Naive thymus-derived CD8-positive, alpha-beta T cell (primary cell): ENCODE measurements around the gene IL36RN. TPM values are rescaled to one million over a fixed set of nuclear protein-coding genes. Genes with fewer than 3 reads are reported as not detected.
A peak's percentile ranks its signal among the peaks of the same experiment; 100 is the strongest.

Experiments
- ATAC-seq, 2 donors: fragments of 150-1000 bp; cut with Tn5 transposase in 1 of 2; sonication (Bioruptor Pico), chemical (Tn5 transposase) in 1 of 2; 1 replicate in 1 of 2; 2 replicates in 1 of 2; pipeline ENCODE4 v1.10.0; 2021; ENCODE audit warnings: mild to moderate bottlenecking in 2 of 2, moderate library complexity in 2 of 2
- POLR2A ChIA-PET: fragments of 350-600 bp; sonication (Branson Sonifier 250); formaldehyde crosslinking; loops from one replicate; lab custom pipeline; 2021; ENCODE audit warnings: antibody characterized with exemption; lab: Charles Lee
- DNase-seq, 10 donors: peaks; one replicate each; pipeline versions ENCODE4 v3.0.0 to v3.0.0-alpha.2; 2020 to 2022
- H3K27ac Mint-ChIP-seq, 10 donors: one replicate each; pipeline ENCODE4 v1.8.0; 2020 to 2022; ENCODE audit warnings: mild to moderate bottlenecking in 10 of 10, mixed read lengths in 10 of 10, moderate library complexity in 4 of 10, inconsistent platforms in 1 of 10
- H3K27me3 Mint-ChIP-seq, 5 donors: one replicate each; pipeline ENCODE4 v1.8.0; 2021 to 2022; ENCODE audit warnings: mixed read lengths in 5 of 5
- H3K36me3 Mint-ChIP-seq, 3 donors: one replicate each; pipeline ENCODE4 v1.8.0; 2020 to 2022; ENCODE audit warnings: mixed read lengths in 3 of 3, mild to moderate bottlenecking in 2 of 3, inconsistent platforms in 1 of 3
- H3K4me1 Mint-ChIP-seq, 4 donors: one replicate each; pipeline ENCODE4 v1.8.0; 2021 to 2022; ENCODE audit warnings: mixed read lengths in 4 of 4
- H3K4me3 Mint-ChIP-seq, 10 donors: one replicate each; pipeline ENCODE4 v1.8.0; 2020 to 2022; ENCODE audit warnings: mild to moderate bottlenecking in 10 of 10, mixed read lengths in 10 of 10, moderate library complexity in 6 of 10, inconsistent platforms in 1 of 10
- H3K9me3 Mint-ChIP-seq, 9 donors: one replicate each; pipeline ENCODE4 v1.8.0; 2020 to 2022; ENCODE audit warnings: mixed read lengths in 9 of 9, mild to moderate bottlenecking in 3 of 9, inconsistent platforms in 1 of 9, moderate library complexity in 1 of 9
- polyA plus RNA-seq, 3 donors: library from polyadenylated mRNA; unstranded; fragments of 300-500 nt; fragmentation: Illumina TruSeq; gene quantifications; one replicate each; pipeline ENCODE4 v1.2.3, GENCODE V29; 2021
- total RNA-seq, 8 experiments: library from RNA in 2 of 8; stranded (reverse) in 2 of 8; gene quantifications; one replicate each; pipeline ENCODE4 v1.2.3 and lab custom pipeline; 2021 to 2026

The IL36RN gene
- total and polyA plus RNA-seq, 5 experiments from 2014 or later = not detected

GRCh38 chr2:113050921-113051895 is 7.8 kb upstream of the IL36RN start:
- POLR2A ChIA-PET = no interaction called here
- peaks cover 3 to 31% (median 19%) of the 10 kb centered on the region in 9 donors for H3K9me3 Mint-ChIP-seq
- H3K4me3 Mint-ChIP-seq = no peak overlapping the region
- H3K36me3 Mint-ChIP-seq = peaks cover 0 to 25% (median 19%) of the 10 kb centered on the region in 3 donors
- H3K27me3 Mint-ChIP-seq = peaks cover 0 to 9% (median 0%) of the 10 kb centered on the region in 5 donors
- DNase-seq (no peak), ATAC-seq (no peak)
- peaks cover 0 to 4% (median under 1%) of the 10 kb centered on the region in 4 donors for H3K4me1 Mint-ChIP-seq
- H3K27ac Mint-ChIP-seq = peak overlapping the region in 1 of 10 donors; percentile 85

GRCh38 chr2:113052396-113052917 is 6.5 kb upstream of the IL36RN start, which contains the start of gene IL36B:
Gene IL36B, minus strand, starts transcription at chr2:113052867.
- peaks cover 3 to 34% (median 22%) of the 10 kb centered on the region in 9 donors for H3K9me3 Mint-ChIP-seq

GRCh38 chr2:113053666-113054065 is 5.3 kb upstream of the IL36RN start:
- Mint-ChIP-seq H3K4me1 (peaks cover 0 to 4% (median under 1%) of the 10 kb centered on the region in 4 donors), H3K36me3 (peaks cover 0 to 25% (median 19%) of the 10 kb centered on the region in 3 donors), H3K27ac (no peak overlapping the region), H3K4me3 (no peak overlapping the region), H3K27me3 (peaks cover 0 to 4% (median 0%) of the 10 kb centered on the region in 5 donors), H3K9me3 (peaks cover 3 to 34% (median 22%) of the 10 kb centered on the region in 9 donors)
- no peak for ATAC-seq
- POLR2A ChIA-PET = no interaction called here
- no peak for DNase-seq

More at GRCh38 chr2:113052396-113052917, 6.5 kb upstream of the IL36RN start, which contains the start of gene IL36B:
- peaks cover 0 to 4% (median 0%) of the 10 kb centered on the region in 5 donors for H3K27me3 Mint-ChIP-seq
- H3K36me3 Mint-ChIP-seq = peaks cover 0 to 25% (median 19%) of the 10 kb centered on the region in 3 donors
- no peak within 1 kb of the TSS for H3K4me3 Mint-ChIP-seq
- ATAC-seq (no peak), DNase-seq (no peak)
- H3K27ac Mint-ChIP-seq = peak within 1 kb of the TSS in 1 of 10 donors; percentile 38
- peaks cover 0 to 4% (median under 1%) of the 10 kb centered on the region in 4 donors for H3K4me1 Mint-ChIP-seq
- POLR2A ChIA-PET = no interaction called here

- H3K9me3 Mint-ChIP-seq = peaks cover 3 to 34% (median 22%) of the 10 kb centered on the region in 9 donors
- H3K27ac Mint-ChIP-seq = no peak overlapping the region
- ATAC-seq = no peak
- H3K4me3 Mint-ChIP-seq = no peak overlapping the region
- DNase-seq = no peak
- peaks cover 0 to 4% (median under 1%) of the 10 kb centered on the region in 4 donors for H3K4me1 Mint-ChIP-seq
- POLR2A ChIA-PET = interaction anchor here (0.6 kb wide), 1 partner anchor 95 kb away, joined by 3 read pairs; no protein-coding TSS in a partner anchor
- peaks cover 0 to 25% (median 19%) of the 10 kb centered on the region in 3 donors for H3K36me3 Mint-ChIP-seq
- H3K27me3 Mint-ChIP-seq = peaks cover 0 to 4% (median 0%) of the 10 kb centered on the region in 5 donors
Measured at GRCh38 chr2:113054066-113054465, 4.9 kb upstream of the IL36RN start.

- Mint-ChIP-seq H3K4me1 (peaks cover 0 to 6% (median under 1%) of the 10 kb centered on the region in 4 donors), H3K4me3 (no peak overlapping the region), H3K9me3 (peaks cover 3 to 34% (median 21%) of the 10 kb centered on the region in 9 donors), H3K36me3 (peaks cover 0 to 25% (median 19%) of the 10 kb centered on the region in 3 donors), H3K27ac (no peak overlapping the region), H3K27me3 (peaks cover 0 to 6% (median 2%) of the 10 kb centered on the region in 5 donors)
- DNase-seq (no peak), ATAC-seq (no peak)
- POLR2A ChIA-PET = no interaction called here
Measured at GRCh38 chr2:113056521-113056920, 2.5 kb upstream of the IL36RN start.

- POLR2A ChIA-PET = no interaction called here
- H3K36me3 Mint-ChIP-seq = peaks cover 0 to 25% (median 19%) of the 10 kb centered on the region in 3 donors
- DNase-seq = no peak
- no peak overlapping the region for H3K27ac Mint-ChIP-seq
- no peak overlapping the region for H3K4me3 Mint-ChIP-seq
- peaks cover 0 to 7% (median under 1%) of the 10 kb centered on the region in 4 donors for H3K4me1 Mint-ChIP-seq
- H3K27me3 Mint-ChIP-seq = peaks cover 0 to 7% (median 3%) of the 10 kb centered on the region in 5 donors
- H3K9me3 Mint-ChIP-seq = peaks cover 3 to 33% (median 21%) of the 10 kb centered on the region in 9 donors
- ATAC-seq = no peak
Measured at GRCh38 chr2:113057117-113057516, 1.9 kb upstream of the IL36RN start.

GRCh38 chr2:113058411-113058994 is 495 bp upstream of the IL36RN start:
- H3K4me1 Mint-ChIP-seq = peaks cover 0 to 7% (median under 1%) of the 10 kb centered on the region in 4 donors
- peaks cover 0 to 7% (median 3%) of the 10 kb centered on the region in 5 donors for H3K27me3 Mint-ChIP-seq
- H3K27ac Mint-ChIP-seq = peak overlapping the region in 2 of 10 donors; percentile 8 to 21
- POLR2A ChIA-PET = no interaction called here
- DNase-seq (no peak), ATAC-seq (no peak)
- peaks cover 0 to 21% (median 19%) of the 10 kb centered on the region in 3 donors for H3K36me3 Mint-ChIP-seq
- peaks cover 3 to 29% (median 21%) of the 10 kb centered on the region in 9 donors for H3K9me3 Mint-ChIP-seq
- no peak overlapping the region for H3K4me3 Mint-ChIP-seq

GRCh38 chr2:113060396-113060795 is 1.4 kb downstream of the IL36RN start:
- POLR2A ChIA-PET = no interaction called here
- Mint-ChIP-seq H3K27ac (peak overlapping the region in 1 of 10 donors; percentile 60), H3K4me1 (peaks cover 0 to 4% (median under 1%) of the 10 kb centered on the region in 4 donors), H3K9me3 (peaks cover 0 to 10% (median 6%) of the 10 kb centered on the region in 9 donors), H3K36me3 (peaks cover 0 to 6% (median 4%) of the 10 kb centered on the region in 3 donors), H3K27me3 (peaks cover 0 to 5% (median 3%) of the 10 kb centered on the region in 5 donors), H3K4me3 (no peak overlapping the region)
- ATAC-seq (no peak), DNase-seq (no peak)

GRCh38 chr2:113060796-113061195 is 1.8 kb downstream of the IL36RN start:
- no peak for DNase-seq
- H3K4me1 Mint-ChIP-seq = peaks cover 0 to 4% (median 0%) of the 10 kb centered on the region in 4 donors
- POLR2A ChIA-PET = no interaction called here
- peaks cover 0 to 5% (median 0%) of the 10 kb centered on the region in 3 donors for H3K36me3 Mint-ChIP-seq
- H3K9me3 Mint-ChIP-seq = peaks cover 0 to 6% (median 5%) of the 10 kb centered on the region in 9 donors
- H3K27me3 Mint-ChIP-seq = peaks cover 0 to 5% (median 3%) of the 10 kb centered on the region in 5 donors
- ATAC-seq = no peak
- no peak overlapping the region for H3K4me3 Mint-ChIP-seq
- H3K27ac Mint-ChIP-seq = peak overlapping the region in 1 of 10 donors; percentile 60

- ATAC-seq (no peak), DNase-seq (no peak)
- Mint-ChIP-seq H3K36me3 (peaks cover 0 to 2% (median 0%) of the 10 kb centered on the region in 3 donors), H3K4me1 (peaks cover 0 to 4% (median 0%) of the 10 kb centered on the region in 4 donors), H3K4me3 (no peak overlapping the region), H3K9me3 (peaks cover 0 to 3% (median 1%) of the 10 kb centered on the region in 9 donors), H3K27ac (no peak overlapping the region), H3K27me3 (peaks cover 0 to 5% (median 3%) of the 10 kb centered on the region in 5 donors)
- POLR2A ChIA-PET = no interaction called here
Measured at GRCh38 chr2:113061241-113061640, 2.2 kb downstream of the IL36RN start.

- no peak for ATAC-seq
Measured at GRCh38 chr2:113061896-113062770, 3.1 kb downstream of the IL36RN start.

More at GRCh38 chr2:113061896-113062770, 3.1 kb downstream of the IL36RN start:
- POLR2A ChIA-PET = no interaction called here
- Mint-ChIP-seq H3K36me3 (peaks cover 0 to 3% (median 0%) of the 10 kb centered on the region in 3 donors), H3K4me3 (no peak overlapping the region), H3K27ac (no peak overlapping the region), H3K4me1 (peaks cover 0 to 7% (median 0%) of the 10 kb centered on the region in 4 donors), H3K27me3 (peaks cover 0 to 5% (median 3%) of the 10 kb centered on the region in 5 donors), H3K9me3 (no peaks in the 10 kb centered on the region)
- no peak for DNase-seq
